Pancreas (tissue), 10 donors: ENCODE data around the gene KLF11. TPM values are rescaled to one million over a fixed set of nuclear protein-coding genes. Genes with fewer than 3 reads are reported as not detected.
A peak's percentile ranks its signal among the peaks of the same experiment; 100 is the strongest.

Source experiments
- ATAC-seq, 4 donors: fragments of 200-7000 bp; cut with Tn5 transposase; one replicate each; pipeline versions ENCODE4 v1.8.0 to v1.9.1; 2020; ENCODE audit warnings: mild to moderate bottlenecking in 4 of 4, moderate library complexity in 4 of 4
- DNase-seq, 6 donors: peaks; one replicate each; pipeline ENCODE4 v3.0.0-alpha.2; 2020
- FAIRE-seq: peaks from 2 replicates; lab custom pipeline; 2012; peaks lifted over from hg19 to GRCh38; lab: Jason Lieb, UNC
- H3K27ac ChIP-seq, 4 donors: fragments of 200-600 bp; sonication (generic); 1 replicate in 3 of 4; 2 replicates in 1 of 4; pipeline versions ENCODE4 v1.5.0 to v1.8.0; 2020
- H3K27me3 ChIP-seq, 4 donors: fragments of 200-600 bp; one replicate each; pipeline ENCODE4 v1.8.0; 2021
- H3K36me3 ChIP-seq, 3 donors: fragments of 200-600 bp; sonication (generic) in 1 of 3; one replicate each; pipeline versions ENCODE4 v1.5.0 to v1.8.0; 2020 to 2021
- H3K4me1 ChIP-seq, 3 donors: fragments of 200-600 bp; one replicate each; pipeline ENCODE4 v1.8.0; 2021
- H3K4me3 ChIP-seq, 4 donors: fragments of 200-600 bp; sonication (generic) in 2 of 4; one replicate each; pipeline versions ENCODE4 v1.5.0 to v1.8.0; 2020 to 2021
- H3K9me3 ChIP-seq, 4 donors: fragments of 200-600 bp; one replicate each; pipeline ENCODE4 v1.8.0; 2021
- WGBS, 2 donors: extraction: QIAGEN DNeasy Blood & Tissue Kit; methylation state at CpG; one replicate each; pipeline ENCODE4 v1.1.7; 2013; 5-methylcytosine and 5-hydroxymethylcytosine counted together
- intact Hi-C, 3 donors: fragments of 100-400 bp; cut with DNase I; formaldehyde crosslinking; loops; one replicate each; pipeline versions ENCODE4 v1.11.1 to v1.14.2; 2022
- polyA plus RNA-seq, 2 donors: library from polyadenylated mRNA; stranded (reverse); fragments of 200-250 nt; gene quantifications; one replicate each; pipeline ENCODE4 v1.2.3, GENCODE V29; 2013
- total RNA-seq, 6 donors: library from RNA; stranded (reverse); fragmentation: NEBNext Ultra II Directional in 4 of 6; extraction: Animal tissue kit (Norgen Biotek cat#: 25700) in 4 of 6; gene quantifications; one replicate each; pipeline versions ENCODE4 v1.2.1 to v1.2.4, GENCODE V29; 2021 to 2023
- TF ChIP-seq, protein P1 (sequence below), 4 donors: fragments of 200-600 bp; sonication (generic) in 3 of 4; IDR thresholded peaks; one replicate each; pipeline versions ENCODE4 v1.5.0 to v1.8.0; 2021; ENCODE audit warnings: antibody characterized with exemption in 4 of 4
- donor health status: healthy with polysubstance abuse.
- donor health status: DM: no; HTN: no; CAD: no; lungs with moderate emphysema.
- donor health status: DM: no; HTN: no; CAD: no.
- donor health status: control.
- donor health status: control.
- donor health status: Bipolar disorder and iron deficiency.
- donor health status: DM: yes; HTN: yes; CAD: no.
- donor health status: DM: no; HTN: no; CAD: no.
- donor health status: DM: no; HTN: no; CAD: no.
- donor health status: DM: yes; HTN: yes; CAD: no.

KLF11 gene
- total and polyA plus RNA-seq, 8 donors = 6.4 to 41.2 (median 21.3) TPM

GRCh38 chr2:10005461-10006235 lies 37.7 kb upstream of the KLF11 start:
- intact Hi-C loops = no loop called here
- Histone ChIP-seq H3K27ac (peak overlapping the region in 2 of 4 donors; percentile 74 to 82), H3K4me3 (no peak overlapping the region), H3K27me3 (no peaks in the 10 kb centered on the region), H3K4me1 (peaks cover 33 to 45% (median 44%) of the 10 kb centered on the region in 3 donors), H3K9me3 (no peaks in the 10 kb centered on the region), H3K36me3 (no peaks in the 10 kb centered on the region)
- 95% methylated on average over 17 of the region's 17 CpGs for WGBS, 2 donors
- peak in 2 of 6 donors; percentile 14 to 35 for DNase-seq
- TF ChIP-seq, protein P1, sequence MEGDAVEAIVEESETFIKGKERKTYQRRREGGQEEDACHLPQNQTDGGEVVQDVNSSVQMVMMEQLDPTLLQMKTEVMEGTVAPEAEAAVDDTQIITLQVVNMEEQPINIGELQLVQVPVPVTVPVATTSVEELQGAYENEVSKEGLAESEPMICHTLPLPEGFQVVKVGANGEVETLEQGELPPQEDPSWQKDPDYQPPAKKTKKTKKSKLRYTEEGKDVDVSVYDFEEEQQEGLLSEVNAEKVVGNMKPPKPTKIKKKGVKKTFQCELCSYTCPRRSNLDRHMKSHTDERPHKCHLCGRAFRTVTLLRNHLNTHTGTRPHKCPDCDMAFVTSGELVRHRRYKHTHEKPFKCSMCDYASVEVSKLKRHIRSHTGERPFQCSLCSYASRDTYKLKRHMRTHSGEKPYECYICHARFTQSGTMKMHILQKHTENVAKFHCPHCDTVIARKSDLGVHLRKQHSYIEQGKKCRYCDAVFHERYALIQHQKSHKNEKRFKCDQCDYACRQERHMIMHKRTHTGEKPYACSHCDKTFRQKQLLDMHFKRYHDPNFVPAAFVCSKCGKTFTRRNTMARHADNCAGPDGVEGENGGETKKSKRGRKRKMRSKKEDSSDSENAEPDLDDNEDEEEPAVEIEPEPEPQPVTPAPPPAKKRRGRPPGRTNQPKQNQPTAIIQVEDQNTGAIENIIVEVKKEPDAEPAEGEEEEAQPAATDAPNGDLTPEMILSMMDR (IDR thresholded peaks at IDR 0.05) = no peak
- no peak for FAIRE-seq
- no peak for ATAC-seq

- intact Hi-C loops = no loop called here
- Histone ChIP-seq H3K4me1 (peaks cover 33 to 45% (median 44%) of the 10 kb centered on the region in 3 donors), H3K9me3 (no peaks in the 10 kb centered on the region), H3K27ac (peak overlapping the region; percentile 67 to 82 (median 76)), H3K4me3 (peak overlapping the region in 1 of 4 donors; percentile 20), H3K27me3 (no peaks in the 10 kb centered on the region), H3K36me3 (no peaks in the 10 kb centered on the region)
- TF ChIP-seq, protein P1 (IDR thresholded peaks at IDR 0.05) = no peak
- ATAC-seq = peak; percentile 57 to 76 (median 74)
- FAIRE-seq = no peak
- peak; percentile 78 to 92 (median 86) for DNase-seq
- 38 to 50% methylated on average over 63 to 64 of the region's 64 CpGs for WGBS, 2 donors
These were observed 36.9 kb upstream of the KLF11 start for GRCh38 chr2:10006236-10007161.

DNA sequence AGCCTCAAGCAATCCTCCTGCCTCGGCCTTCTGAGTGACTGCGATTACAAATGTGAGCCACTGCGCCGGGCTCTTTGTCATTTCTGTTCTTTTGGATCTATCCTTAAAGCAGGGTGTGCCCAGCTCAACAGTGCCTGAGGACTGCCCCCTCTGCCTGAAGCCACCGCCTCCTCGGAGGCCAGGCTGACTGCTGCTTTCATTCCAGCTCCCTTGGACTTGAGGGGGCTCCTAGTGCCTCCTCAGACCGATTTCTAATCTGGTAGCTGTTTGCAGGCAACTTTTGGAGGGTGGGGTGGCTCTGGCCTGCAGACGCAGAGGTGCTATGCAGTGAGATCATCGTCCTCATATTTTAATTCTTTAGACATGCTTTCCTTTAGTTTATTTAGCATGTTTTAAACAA lies 35.9 kb upstream of the KLF11 start:
- no peak for ATAC-seq

DNA sequence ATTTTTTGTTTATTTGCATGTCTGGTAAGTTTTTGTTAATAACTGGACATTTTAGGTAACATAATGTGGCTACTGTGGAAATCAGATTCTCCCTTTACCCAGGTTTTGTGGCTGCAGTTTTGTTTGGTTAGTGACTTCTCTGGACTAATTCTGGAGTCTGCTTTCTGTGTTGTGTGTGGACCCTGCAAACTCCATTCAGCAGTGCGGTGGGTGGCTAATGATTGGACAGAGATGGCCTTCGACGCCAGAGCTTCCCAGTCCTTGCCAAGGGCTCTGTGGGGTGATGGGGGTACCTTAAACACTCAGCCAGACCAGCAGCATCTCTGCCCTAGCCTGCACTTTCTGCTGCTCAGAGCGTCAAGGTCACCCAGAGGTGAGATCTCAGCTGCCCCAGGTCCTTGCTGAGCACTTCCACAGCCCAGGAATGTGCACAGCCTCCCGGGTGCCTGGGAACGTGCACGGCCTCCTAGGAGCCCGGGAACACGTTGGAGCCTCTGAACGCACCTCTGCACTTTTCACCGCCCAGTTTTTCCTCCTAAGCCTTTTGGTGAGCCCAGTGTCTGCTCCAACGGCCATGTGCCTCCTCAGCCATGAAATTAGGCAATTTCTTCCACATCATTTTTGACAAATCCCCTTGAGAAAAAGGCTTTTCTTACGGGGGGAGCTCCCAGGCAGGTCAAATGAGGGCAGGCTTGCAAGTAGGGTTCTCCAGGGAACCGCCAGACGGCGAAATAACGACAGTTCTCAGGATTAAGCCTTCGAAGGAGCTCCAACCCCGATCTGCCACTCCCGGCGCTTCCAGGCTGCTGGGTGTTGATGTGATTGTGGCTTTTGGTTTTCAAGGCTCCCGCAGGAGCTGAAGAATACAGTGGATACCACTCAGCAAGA lies 35.2 kb upstream of the KLF11 start:
- FAIRE-seq = no peak
- Histone ChIP-seq H3K36me3 (no peaks in the 10 kb centered on the region), H3K4me1 (peaks cover 33 to 44% (median 41%) of the 10 kb centered on the region in 3 donors), H3K27ac (peak overlapping the region in 2 of 4 donors; percentile 38 to 82), H3K9me3 (no peaks in the 10 kb centered on the region), H3K27me3 (no peaks in the 10 kb centered on the region), H3K4me3 (no peak overlapping the region)
- WGBS, 2 donors = 70 to 71% methylated on average over 22 of the region's 22 CpGs
- no peak for ATAC-seq
- DNase-seq = peak in 2 of 6 donors; percentile 18 to 51
- TF ChIP-seq, protein P1 (IDR thresholded peaks at IDR 0.05) = no peak
- intact Hi-C loops = no loop called here

More for the DNA sequence above, 35.9 kb upstream of the KLF11 start:
- Histone ChIP-seq H3K9me3 (no peaks in the 10 kb centered on the region), H3K27ac (peak overlapping the region; percentile 67 to 82 (median 76)), H3K27me3 (no peaks in the 10 kb centered on the region), H3K4me3 (no peak overlapping the region), H3K4me1 (peaks cover 33 to 44% (median 41%) of the 10 kb centered on the region in 3 donors), H3K36me3 (no peaks in the 10 kb centered on the region)
- 65 to 77% methylated on average over 9 of the region's 9 CpGs for WGBS, 2 donors
- peak in 2 of 6 donors; percentile 18 to 53 for DNase-seq
- no peak for FAIRE-seq
- intact Hi-C loops = no loop called here
- TF ChIP-seq, protein P1 (IDR thresholded peaks at IDR 0.05) = no peak
